Measurements from ENCODE around the gene CEL.
"Not testable (repeated sequence)": the region's sequence is repeated elsewhere in the genome, so short reads cannot be mapped to it uniquely, and the experiment has no call there.

Gene CEL

DNA sequence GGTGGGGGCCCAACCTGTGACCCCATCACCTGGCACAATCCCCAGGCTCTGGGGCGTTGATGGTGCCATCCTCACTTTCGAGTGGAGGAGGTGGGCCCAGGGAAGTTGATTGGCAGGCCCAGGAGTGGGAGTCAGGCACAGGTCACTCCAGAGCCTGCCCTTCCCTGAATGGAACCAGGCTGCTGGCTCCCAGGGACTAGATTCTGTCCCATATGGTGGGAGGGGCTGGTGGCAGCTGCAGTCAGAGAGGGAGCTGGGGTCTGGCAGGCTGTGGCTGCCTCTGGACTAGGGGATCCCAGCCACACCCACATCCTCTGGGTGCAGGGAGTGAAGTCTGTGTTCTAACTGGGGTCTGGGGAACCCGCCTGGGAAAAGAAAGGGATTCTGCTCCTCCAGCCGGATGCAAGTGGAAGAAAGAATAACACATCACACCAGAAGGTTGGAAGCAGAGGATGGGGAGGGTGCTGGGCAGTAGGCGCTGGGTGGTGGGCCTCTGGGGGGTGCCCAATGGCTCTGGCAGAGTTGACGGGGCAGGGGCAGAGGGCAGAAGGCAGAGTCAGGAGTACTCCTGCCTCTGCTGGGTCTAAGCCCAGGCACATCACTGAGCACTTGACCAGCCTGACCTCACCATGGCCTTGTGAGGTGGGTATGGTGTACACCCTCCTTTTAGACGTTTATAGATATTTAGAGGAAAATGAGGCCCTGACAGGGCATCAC, 25.8 kb downstream of the CEL start:
- DNase-seq: no peak

GRCh38 chr9:133088146-133088750, 26.5 kb downstream of the CEL start:
- DNase-seq: no peak

GRCh38 chr9:133088756-133089155, 27.0 kb downstream of the CEL start:
- DNase-seq: no peak

GRCh38 chr9:133089271-133089671, 27.5 kb downstream of the CEL start:
- DNase-seq: no peak

GRCh38 chr9:133090187-133090586, 28.4 kb downstream of the CEL start:
- no peak for DNase-seq

DNA sequence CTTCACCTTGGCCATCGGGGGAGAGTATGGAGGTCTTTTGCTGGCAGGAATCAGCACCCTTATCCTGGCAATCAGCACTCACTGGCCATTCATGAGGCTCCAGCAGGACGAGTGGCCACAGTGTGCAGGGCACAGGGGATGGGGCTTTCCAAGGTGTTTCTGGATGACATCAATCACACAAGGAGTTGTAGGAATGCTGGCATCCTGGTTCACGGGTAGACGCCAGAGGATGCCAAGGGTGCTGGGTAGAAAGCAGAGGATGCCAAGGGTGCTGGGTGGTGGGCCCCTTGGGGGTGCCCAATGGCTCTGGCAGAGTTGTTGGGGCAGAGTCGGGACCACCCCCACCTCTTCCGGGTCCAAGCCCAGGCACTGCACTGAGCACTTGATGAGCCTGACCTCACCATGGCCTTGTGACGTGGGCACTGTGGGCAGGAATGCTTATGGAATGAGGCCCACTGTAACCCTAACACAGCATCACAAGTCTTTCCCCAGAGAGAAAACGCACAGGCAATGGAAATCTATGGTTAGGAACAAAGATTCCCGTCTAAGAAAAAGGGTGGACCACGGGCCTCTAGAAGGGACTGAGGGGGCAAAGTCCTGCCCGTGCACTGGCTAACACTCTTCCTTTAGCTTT, 29.1 kb downstream of the CEL start:
- DNase-seq: no peak

GRCh38 chr9:133094351-133094750, 32.6 kb downstream of the CEL start:
- DNase-seq: not testable (repeated sequence)

DNA sequence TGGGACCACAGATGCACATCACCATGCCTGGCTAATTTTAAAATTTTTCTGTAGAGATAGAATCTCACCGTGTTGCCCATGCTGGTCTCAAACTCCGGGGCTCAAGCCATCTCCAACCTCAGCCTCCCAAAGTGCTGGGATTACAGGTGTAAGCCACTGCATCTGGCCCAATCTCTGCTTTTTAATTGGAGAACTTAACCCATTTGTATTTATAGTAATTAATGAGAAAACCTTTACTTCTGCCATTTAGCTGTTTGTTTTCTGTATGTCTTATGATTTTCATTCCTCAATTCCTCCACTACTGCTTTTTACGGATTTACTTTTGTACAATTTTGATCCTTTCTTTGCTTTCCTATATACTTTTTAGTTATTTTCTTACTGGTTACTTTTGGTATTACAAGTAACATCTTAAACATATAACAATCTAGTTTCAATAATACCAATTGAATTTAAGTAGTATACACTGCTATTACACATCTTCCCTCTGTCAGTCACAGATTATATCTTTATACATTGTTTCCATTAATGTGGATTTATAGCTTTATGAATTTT, 33.1 kb downstream of the CEL start:
- no peak for DNase-seq

DNA sequence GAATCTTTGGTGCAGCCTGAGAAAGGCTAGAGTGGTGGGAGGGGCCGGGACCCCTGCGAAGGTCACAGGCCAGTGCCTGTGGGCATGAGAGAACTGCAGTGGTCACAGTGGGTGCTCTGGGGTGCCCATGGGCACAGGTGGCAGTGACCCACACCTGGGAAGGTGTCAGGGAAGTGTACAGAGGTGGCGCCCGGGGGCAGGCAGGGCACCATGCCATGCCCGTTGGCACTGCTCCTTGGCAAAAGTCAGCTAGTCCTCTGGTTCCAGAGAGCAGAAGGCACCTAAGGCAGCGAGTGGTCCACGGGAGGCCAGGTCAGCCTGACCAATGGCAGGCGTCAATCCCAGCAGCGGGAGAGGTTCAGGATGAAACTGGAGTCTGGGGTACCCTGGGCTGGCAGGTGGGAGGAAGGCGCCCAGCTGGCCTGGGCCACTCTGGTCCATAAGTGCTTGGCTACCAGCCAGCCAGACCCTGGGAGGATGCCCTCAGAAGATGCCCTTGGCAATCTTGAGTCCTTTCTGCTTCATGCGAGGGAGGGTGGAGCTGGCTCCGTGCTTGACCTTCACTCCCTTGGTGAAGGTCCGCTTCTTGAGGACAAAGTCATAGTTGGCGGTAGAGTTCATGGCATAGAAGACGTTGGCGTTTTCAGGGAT, 36.4 kb downstream of the CEL start:
- no peak for DNase-seq

DNA sequence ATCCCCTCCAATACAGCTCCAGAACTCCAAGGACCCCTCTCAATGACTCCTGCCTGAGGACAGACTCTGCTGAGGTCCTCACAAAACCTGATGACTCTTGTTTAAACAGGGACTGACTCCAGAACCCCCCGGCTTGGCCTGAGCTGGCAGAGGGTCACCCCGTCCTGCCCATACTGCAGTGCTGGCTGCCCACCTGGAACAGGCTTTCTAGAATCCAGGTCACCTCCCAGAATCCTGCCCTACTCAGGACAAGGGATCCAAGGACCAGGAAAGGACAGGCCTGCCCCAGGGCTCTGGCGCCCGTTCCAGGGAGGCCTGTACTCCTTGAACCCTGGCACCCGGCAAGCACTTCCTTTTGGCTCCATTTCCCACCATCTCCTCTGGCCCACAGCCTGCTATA, 37.1 kb downstream of the CEL start:
- no peak for DNase-seq

GRCh38 chr9:133099726-133100505, 38.1 kb downstream of the CEL start:
- no peak for DNase-seq

DNA sequence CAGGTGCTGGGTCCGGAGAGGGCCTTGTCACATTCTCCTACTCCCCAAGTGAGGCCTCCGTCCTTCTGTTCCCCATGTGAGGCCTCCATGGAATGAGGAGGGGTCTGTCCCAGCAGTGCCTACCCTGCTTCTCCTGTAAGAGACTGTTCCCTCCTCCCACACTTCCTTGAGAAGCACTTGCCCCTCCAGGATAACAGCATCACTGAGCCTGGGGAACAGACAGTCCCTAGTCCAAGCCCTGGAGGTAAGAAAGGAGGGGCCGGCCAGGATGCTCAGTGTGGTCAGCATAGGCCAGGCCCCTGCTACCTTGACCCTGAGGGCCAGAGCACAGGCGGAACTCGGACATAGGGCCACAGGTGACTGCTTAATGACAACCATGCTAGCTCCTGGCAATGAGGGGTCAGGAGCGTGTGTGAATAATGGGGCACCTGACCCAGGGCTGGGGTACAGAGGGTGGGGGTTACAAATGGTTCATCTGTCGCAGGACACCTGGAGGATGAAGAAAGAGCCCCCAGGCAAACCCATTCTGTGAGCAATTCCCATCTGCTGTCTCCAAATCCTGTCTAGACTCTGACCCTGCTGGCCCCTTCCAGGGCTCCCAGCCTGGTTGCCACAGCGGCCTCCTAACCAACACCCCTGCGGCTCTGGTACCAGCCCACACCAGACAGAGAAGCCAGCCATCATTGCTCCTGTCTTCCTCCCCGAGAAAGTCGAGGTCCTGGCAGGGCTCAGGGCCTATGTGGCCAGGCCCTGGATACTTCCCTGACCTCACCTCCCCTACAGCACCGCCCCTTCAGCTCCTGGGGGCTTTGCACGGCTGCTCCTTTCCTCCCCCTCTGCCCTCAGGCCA, 39.0 kb downstream of the CEL start:
- DNase-seq: no peak

- no peak for DNase-seq
Observed at GRCh38 chr9:133101356-133102189, 39.8 kb downstream of the CEL start.

DNA sequence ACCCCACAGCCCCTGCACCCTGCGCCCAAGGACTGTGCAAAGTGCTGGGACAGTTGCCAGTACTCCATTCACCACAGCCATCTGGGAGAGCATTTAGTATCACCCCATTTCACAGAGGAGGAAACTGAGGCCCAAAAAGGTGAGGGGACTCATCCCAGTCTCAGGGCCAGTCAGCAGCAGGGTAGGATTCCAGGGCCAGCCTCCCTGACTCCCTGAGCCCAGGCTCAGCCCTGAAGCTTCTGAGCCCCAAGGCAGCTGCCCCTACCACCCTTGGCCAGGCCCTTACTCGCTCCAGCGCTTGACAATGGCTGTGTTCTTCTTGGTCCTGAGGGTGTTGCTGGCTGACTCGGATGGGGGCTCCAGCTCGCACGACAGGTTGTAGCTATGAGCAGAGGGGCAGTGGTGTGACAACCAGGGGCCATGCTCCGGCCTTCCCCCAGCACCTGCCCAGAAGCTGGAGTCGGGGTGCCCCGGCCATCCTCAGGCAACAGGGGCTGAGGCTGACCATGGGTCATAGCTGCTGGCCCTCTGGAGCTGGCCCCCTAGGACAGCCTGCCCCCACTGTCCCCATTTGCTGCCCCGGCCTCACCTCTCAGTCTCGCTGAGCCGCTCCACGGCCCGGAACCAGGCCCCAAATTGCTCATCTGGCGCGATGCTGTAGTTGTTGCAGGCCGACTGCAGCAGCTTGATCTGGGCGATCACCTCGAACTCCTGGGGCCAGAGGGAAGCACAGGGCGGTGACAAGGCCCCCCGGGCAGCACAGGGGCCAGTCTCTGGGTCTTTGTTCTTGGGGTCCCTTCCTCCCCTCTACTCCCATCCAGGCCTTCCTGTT, 40.6 kb downstream of the CEL start:
- no peak for DNase-seq

GRCh38 chr9:133103183-133103986, 41.6 kb downstream of the CEL start:
- peak; percentile 53 for DNase-seq

- no peak for DNase-seq
Observed at GRCh38 chr9:133103987-133104505, 42.3 kb downstream of the CEL start.

DNA sequence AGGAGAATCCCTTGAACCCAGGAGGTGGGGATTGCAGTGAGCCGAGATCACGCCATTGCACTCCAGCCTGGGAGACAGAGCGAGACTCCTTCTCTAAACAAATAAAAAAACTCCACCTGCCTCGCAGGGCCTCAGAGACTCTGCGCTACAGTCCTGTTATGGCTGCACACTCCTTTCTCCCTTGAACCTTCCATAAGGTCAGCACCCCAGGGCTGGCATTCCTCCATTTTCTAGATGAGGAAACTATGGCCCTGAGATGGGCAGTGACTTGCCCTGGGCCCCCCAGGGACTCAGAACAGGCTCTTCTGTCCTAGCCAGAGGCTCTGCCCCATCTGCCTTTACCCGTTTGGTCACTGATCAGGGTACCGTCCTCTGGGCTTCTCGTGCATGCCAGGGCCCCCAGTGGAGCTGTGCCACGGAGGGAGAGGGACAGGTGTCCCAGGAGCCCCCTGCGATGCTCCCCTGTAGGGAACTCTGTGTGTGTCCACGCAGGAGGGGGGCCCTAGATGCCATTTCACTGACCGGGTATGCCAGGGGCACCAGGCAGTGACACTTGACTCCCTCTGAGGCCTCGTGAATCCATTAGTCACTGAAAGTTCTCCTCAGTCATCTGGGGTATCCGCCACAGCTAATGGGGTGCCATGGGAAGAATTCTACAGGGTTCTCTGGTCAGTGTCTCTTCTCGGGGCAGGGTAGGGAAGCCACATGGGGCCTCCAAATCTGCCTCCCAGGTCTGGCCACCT, 43.1 kb downstream of the CEL start:
- DNase-seq: no peak

DNA sequence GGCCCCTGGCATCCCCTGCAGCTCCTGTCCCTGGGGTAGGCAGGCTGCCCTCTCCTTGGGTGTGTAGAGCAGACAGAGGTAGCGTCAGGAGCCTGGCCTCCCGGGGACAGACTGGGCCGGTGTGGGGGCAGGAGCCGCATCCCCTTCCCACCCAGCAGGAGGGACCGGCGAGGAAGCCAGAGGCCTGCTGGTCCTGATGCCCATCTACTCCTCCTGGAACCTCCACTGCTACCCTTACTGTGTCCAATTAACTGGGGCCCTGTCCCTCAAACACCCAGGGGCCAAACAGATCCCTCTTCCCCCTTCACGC, 43.6 kb downstream of the CEL start:
- DNase-seq: no peak

Data from activated gamma-delta T cell treated with Interleukin-2 at 50 U/mL for 16 hours (primary cell).